ENCODE data around the gene ADAMTS16. TPM values are rescaled to one million over a fixed set of nuclear protein-coding genes. Genes with fewer than 3 reads are reported as not detected.

Gene ADAMTS16
- total RNA-seq (2022) (0.11 TPM in 1 of 2 replicates, not detected in the other), Bru-seq, nascent RNA (percentile 2 among the genes with signal in this experiment), BruChase-seq, experiment 1, labeled RNA remaining after a 2-hour chase (percentile 2 among the genes with signal in this experiment), BruChase-seq, experiment 2, labeled RNA remaining after a 6-hour chase (percentile 3 among the genes with signal in this experiment)
- long read RNA-seq: 0 reads

DNA sequence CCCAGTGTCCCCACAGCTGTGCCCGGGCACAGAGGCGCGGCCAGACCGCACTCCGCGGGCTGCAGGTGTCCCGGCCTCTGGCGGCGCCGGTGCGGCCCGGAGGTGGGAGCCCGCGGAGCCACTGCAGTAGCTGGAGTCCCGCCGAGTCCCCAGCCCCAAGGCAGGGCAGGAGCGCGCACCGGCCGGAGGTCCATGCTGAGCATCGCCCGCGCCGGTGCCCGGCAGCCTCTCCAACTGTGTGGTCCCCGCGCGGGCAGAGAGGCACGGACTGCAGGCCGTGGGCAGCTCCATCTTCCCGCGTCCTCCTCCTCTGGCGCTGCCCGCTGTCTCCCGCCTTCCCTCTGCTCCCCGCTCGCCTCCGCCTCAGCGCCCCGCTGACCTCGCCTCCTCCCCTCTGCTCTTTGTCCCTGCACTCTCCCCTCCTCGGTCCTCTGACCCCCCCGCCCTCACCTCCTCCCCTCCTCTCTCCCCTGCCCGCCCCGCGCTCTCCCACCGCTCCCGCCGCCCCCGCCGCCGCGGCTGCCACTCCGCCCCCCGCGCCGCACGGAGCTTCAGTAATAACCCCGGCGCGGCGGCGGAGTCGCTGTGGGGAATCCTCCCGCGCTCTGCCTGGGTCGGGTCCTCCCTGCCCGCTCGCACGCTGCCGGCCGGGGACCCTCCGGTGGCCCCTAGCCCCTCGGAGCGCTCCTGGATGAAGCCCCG, at the start of gene ADAMTS16:
TSS of gene ADAMTS16 (plus strand) at position 554 of the 702 bp plus-strand sequence. CDS start at position 692, 138 bp downstream.
- no peaks in the 10 kb centered on the region for H3K27me3 Mint-ChIP-seq (ENCODE audit: insufficient read depth, unreplicated experiment)
- no peaks in the 10 kb centered on the region for H3K9me3 ChIP-seq
- no peak within 1 kb of the TSS for H3K4me3 Mint-ChIP-seq (ENCODE audit: unreplicated experiment)
- peaks cover 19% of the 10 kb centered on the region for H3K4me1 ChIP-seq
- TF ChIP-seq CTCF (IDR thresholded peaks at IDR 0.05; ENCODE audit: insufficient read depth in 1 of 2, low read depth in 1 of 2, low read length in 1 of 2, severe bottlenecking in 1 of 2, unreplicated experiment in 1 of 2): no peak
- H3K9me3 Mint-ChIP-seq (ENCODE audit: unreplicated experiment): no peaks in the 10 kb centered on the region
- no peak for DNase-seq
- H3K27me3 ChIP-seq (replicated peaks; ENCODE audit: control insufficient read depth, insufficient read depth, low read length): no peaks in the 10 kb centered on the region
- no peak within 1 kb of the TSS for H3K4me3 ChIP-seq (ENCODE audit: low read depth, low read length)
- no TSS peak for BruUV-seq (replicated peaks)
- intact Hi-C loops (cut with micrococcal nuclease; ENCODE audit: unreplicated experiment): no loop called here
- CTCF ChIA-PET: no interaction called here
- peak within 1 kb of the TSS; percentile 29 for H3K27ac Mint-ChIP-seq (ENCODE audit: unreplicated experiment)
- POLR2A ChIA-PET: no interaction called here
- no peaks in the 10 kb centered on the region for H3K36me3 Mint-ChIP-seq (ENCODE audit: insufficient read depth, unreplicated experiment)
- H3K4me1 Mint-ChIP-seq (ENCODE audit: low read depth, unreplicated experiment): peaks cover 13% of the 10 kb centered on the region
- H3K36me3 ChIP-seq (ENCODE audit: control insufficient read depth, insufficient read depth, low read length): no peaks in the 10 kb centered on the region

GRCh38 chr5:5092149-5092548, 48.0 kb upstream of the ADAMTS16 start:
- CTCF ChIA-PET: no interaction called here
- no peaks in the 10 kb centered on the region for H3K27me3 Mint-ChIP-seq (ENCODE audit: insufficient read depth, unreplicated experiment)
- no peaks in the 10 kb centered on the region for H3K36me3 Mint-ChIP-seq (ENCODE audit: insufficient read depth, unreplicated experiment)
- TF ChIP-seq CTCF (IDR thresholded peaks at IDR 0.05; ENCODE audit: insufficient read depth in 1 of 2, low read depth in 1 of 2, low read length in 1 of 2, severe bottlenecking in 1 of 2, unreplicated experiment in 1 of 2): no peak
- BruUV-seq (replicated peaks): no TSS peak
- peaks cover 22% of the 10 kb centered on the region for H3K4me1 ChIP-seq
- no peaks in the 10 kb centered on the region for H3K36me3 ChIP-seq (ENCODE audit: control insufficient read depth, insufficient read depth, low read length)
- POLR2A ChIA-PET: no interaction called here
- H3K9me3 ChIP-seq: no peaks in the 10 kb centered on the region
- DNase-seq: no peak
- no peak overlapping the region for H3K4me3 ChIP-seq (ENCODE audit: low read depth, low read length)
- intact Hi-C loops (cut with micrococcal nuclease; ENCODE audit: unreplicated experiment): no loop called here
- no peak overlapping the region for H3K4me3 Mint-ChIP-seq (ENCODE audit: unreplicated experiment)
- no peak overlapping the region for H3K27ac Mint-ChIP-seq (ENCODE audit: unreplicated experiment)
- H3K27me3 ChIP-seq (replicated peaks; ENCODE audit: control insufficient read depth, insufficient read depth, low read length): no peaks in the 10 kb centered on the region
- no peaks in the 10 kb centered on the region for H3K4me1 Mint-ChIP-seq (ENCODE audit: low read depth, unreplicated experiment)
- no peaks in the 10 kb centered on the region for H3K9me3 Mint-ChIP-seq (ENCODE audit: unreplicated experiment)

DNA sequence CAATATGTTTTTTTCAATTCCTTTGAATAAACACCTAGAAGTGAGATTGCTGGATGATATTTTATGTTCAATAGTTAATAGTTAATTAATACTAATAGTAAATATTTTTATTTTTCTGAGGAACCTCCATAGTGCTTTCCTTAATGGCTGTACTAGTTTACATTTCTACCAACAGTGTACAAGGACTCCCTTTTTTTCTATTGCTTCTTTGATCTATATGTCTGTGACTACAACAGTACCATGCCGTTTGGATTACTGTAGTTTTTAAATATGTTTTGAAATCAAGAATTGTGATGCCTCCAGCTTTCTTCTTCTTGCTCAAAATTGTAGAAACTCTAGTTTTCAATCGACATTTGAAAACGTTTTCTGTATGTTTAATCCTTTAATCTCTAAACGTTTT, 39.5 kb upstream of the ADAMTS16 start:
- H3K4me3 Mint-ChIP-seq (ENCODE audit: unreplicated experiment): no peak overlapping the region
- Histone ChIP-seq H3K36me3 (ENCODE audit: control insufficient read depth, insufficient read depth, low read length) (no peaks in the 10 kb centered on the region), H3K4me3 (ENCODE audit: low read depth, low read length) (no peak overlapping the region), H3K27me3 (replicated peaks; ENCODE audit: control insufficient read depth, insufficient read depth, low read length) (no peaks in the 10 kb centered on the region), H3K4me1 (no peaks in the 10 kb centered on the region), H3K9me3 (no peaks in the 10 kb centered on the region)
- H3K27ac Mint-ChIP-seq (ENCODE audit: unreplicated experiment): no peak overlapping the region
- ChIA-PET POLR2A (no interaction called here), CTCF (no interaction called here)
- intact Hi-C loops (cut with micrococcal nuclease; ENCODE audit: unreplicated experiment): no loop called here
- no peaks in the 10 kb centered on the region for H3K36me3 Mint-ChIP-seq (ENCODE audit: insufficient read depth, unreplicated experiment)
- no TSS peak for BruUV-seq (replicated peaks)
- H3K9me3 Mint-ChIP-seq (ENCODE audit: unreplicated experiment): peaks cover 20% of the 10 kb centered on the region
- no peaks in the 10 kb centered on the region for H3K4me1 Mint-ChIP-seq (ENCODE audit: low read depth, unreplicated experiment)
- no peak for TF ChIP-seq CTCF (IDR thresholded peaks at IDR 0.05; ENCODE audit: insufficient read depth in 1 of 2, low read depth in 1 of 2, low read length in 1 of 2, severe bottlenecking in 1 of 2, unreplicated experiment in 1 of 2)
- no peak for DNase-seq
- H3K27me3 Mint-ChIP-seq (ENCODE audit: insufficient read depth, unreplicated experiment): no peaks in the 10 kb centered on the region

All from Caco-2 (cell line).